Skeletal muscle tissue (tissue), 4 donors: ENCODE data around the gene FHOD3. TPM values are rescaled to one million over a fixed set of nuclear protein-coding genes. Genes with fewer than 3 reads are reported as not detected.

Source experiments
- H3K27ac ChIP-seq: one replicate; pipeline ENCODE4 v1.7.0; 2013; ENCODE audit warnings: mild to moderate bottlenecking, low read depth, low read length, inconsistent platforms
- H3K27me3 ChIP-seq, 3 donors: one replicate each; pipeline ENCODE4 v1.7.0; 2013; ENCODE audit warnings: low read length in 3 of 3; ENCODE audit not compliant: control insufficient read depth in 3 of 3, insufficient read depth in 3 of 3
- H3K36me3 ChIP-seq, 3 donors: one replicate each; pipeline ENCODE4 v1.7.0; 2013; ENCODE audit warnings: low read length in 3 of 3; ENCODE audit not compliant: control insufficient read depth in 3 of 3, insufficient read depth in 3 of 3
- H3K4me1 ChIP-seq, 3 donors: one replicate each; pipeline ENCODE4 v1.7.0; 2013; ENCODE audit warnings: low read length in 3 of 3, mild to moderate bottlenecking in 3 of 3; ENCODE audit not compliant: control insufficient read depth in 3 of 3, insufficient read depth in 3 of 3
- H3K4me3 ChIP-seq, 3 donors: one replicate each; pipeline ENCODE4 v1.7.0; 2013; ENCODE audit warnings: low read length in 3 of 3
- H3K9ac ChIP-seq, 3 donors: one replicate each; pipeline ENCODE4 v1.7.0; 2013; ENCODE audit warnings: low read length in 3 of 3, mild to moderate bottlenecking in 3 of 3, moderate library complexity in 2 of 3, low read depth in 1 of 3
- H3K9me3 ChIP-seq, 3 donors: one replicate each; pipeline ENCODE4 v1.7.0; 2013; ENCODE audit warnings: low read length in 3 of 3; ENCODE audit not compliant: control insufficient read depth in 3 of 3
- total RNA-seq: library from RNA; depleted of rRNA; stranded (reverse); fragments of >200 nt; gene quantifications from one replicate; pipeline ENCODE4 v1.2.3, GENCODE V29; 2014
- donor health status: Osteomylitis.

Gene FHOD3
- total RNA-seq, 1 donor from 2014 or later: 15.7 TPM

- Histone ChIP-seq H3K27ac (no peak overlapping the region), H3K4me1 (no peaks in the 10 kb centered on the region), H3K9ac (no peak overlapping the region)
Observed at GRCh38 chr18:36608107-36608506, 310.6 kb downstream of the FHOD3 start.

GRCh38 chr18:36610258-36610657 lies 312.7 kb downstream of the FHOD3 start:
- Histone ChIP-seq H3K4me3 (no peak overlapping the region), H3K27me3 (no peaks in the 10 kb centered on the region), H3K36me3 (peaks cover 5 to 9% (median 6%) of the 10 kb centered on the region in 3 donors), H3K9ac (no peak overlapping the region), H3K9me3 (no peaks in the 10 kb centered on the region), H3K27ac (no peak overlapping the region), H3K4me1 (no peaks in the 10 kb centered on the region)

More at GRCh38 chr18:36608107-36608506, 310.6 kb downstream of the FHOD3 start:
- Histone ChIP-seq H3K36me3 (peaks cover 5 to 6% (median 5%) of the 10 kb centered on the region in 3 donors), H3K27me3 (no peaks in the 10 kb centered on the region), H3K4me3 (no peak overlapping the region), H3K9me3 (no peaks in the 10 kb centered on the region)

GRCh38 chr18:36610661-36611060 lies 313.1 kb downstream of the FHOD3 start:
- Histone ChIP-seq H3K27me3 (no peaks in the 10 kb centered on the region), H3K9me3 (no peaks in the 10 kb centered on the region), H3K4me3 (no peak overlapping the region), H3K27ac (no peak overlapping the region), H3K4me1 (no peaks in the 10 kb centered on the region), H3K9ac (no peak overlapping the region), H3K36me3 (peaks cover 5 to 9% (median 6%) of the 10 kb centered on the region in 3 donors)

GRCh38 chr18:36613069-36613468 lies 315.6 kb downstream of the FHOD3 start:
- no peaks in the 10 kb centered on the region for H3K27me3 ChIP-seq
- no peaks in the 10 kb centered on the region for H3K4me1 ChIP-seq
- no peak overlapping the region for H3K9ac ChIP-seq
- H3K9me3 ChIP-seq: no peaks in the 10 kb centered on the region
- H3K27ac ChIP-seq: no peak overlapping the region
- no peak overlapping the region for H3K4me3 ChIP-seq
- peaks cover 5 to 9% (median 6%) of the 10 kb centered on the region in 3 donors for H3K36me3 ChIP-seq

GRCh38 chr18:36613810-36614209 lies 316.3 kb downstream of the FHOD3 start:
- Histone ChIP-seq H3K36me3 (peaks cover 5 to 9% (median 6%) of the 10 kb centered on the region in 3 donors), H3K4me1 (no peaks in the 10 kb centered on the region), H3K27me3 (no peaks in the 10 kb centered on the region), H3K9me3 (no peaks in the 10 kb centered on the region), H3K27ac (no peak overlapping the region), H3K9ac (no peak overlapping the region), H3K4me3 (no peak overlapping the region)

- H3K27me3 ChIP-seq: no peaks in the 10 kb centered on the region
- H3K9ac ChIP-seq: no peak overlapping the region
- no peak overlapping the region for H3K27ac ChIP-seq
- no peak overlapping the region for H3K4me3 ChIP-seq
- H3K9me3 ChIP-seq: no peaks in the 10 kb centered on the region
- H3K36me3 ChIP-seq: peaks cover 0 to 4% (median 2%) of the 10 kb centered on the region in 3 donors
- H3K4me1 ChIP-seq: no peaks in the 10 kb centered on the region
Observed at GRCh38 chr18:36620788-36621187, 323.3 kb downstream of the FHOD3 start.

- Histone ChIP-seq H3K27ac (no peak overlapping the region), H3K36me3 (peaks cover 0 to 7% (median 5%) of the 10 kb centered on the region in 3 donors), H3K4me1 (no peaks in the 10 kb centered on the region), H3K9ac (no peak overlapping the region), H3K9me3 (no peaks in the 10 kb centered on the region), H3K4me3 (no peak overlapping the region), H3K27me3 (no peaks in the 10 kb centered on the region)
Observed at GRCh38 chr18:36622610-36623009, 325.1 kb downstream of the FHOD3 start.

- Histone ChIP-seq H3K9ac (no peak overlapping the region), H3K9me3 (no peaks in the 10 kb centered on the region), H3K4me3 (no peak overlapping the region), H3K27me3 (no peaks in the 10 kb centered on the region), H3K27ac (no peak overlapping the region), H3K4me1 (peaks cover 0 to under 1% (median 0%) of the 10 kb centered on the region in 3 donors), H3K36me3 (peaks cover 0 to 7% (median 5%) of the 10 kb centered on the region in 3 donors)
Observed at GRCh38 chr18:36623091-36623490, 325.6 kb downstream of the FHOD3 start.

GRCh38 chr18:36623681-36624190 lies 326.2 kb downstream of the FHOD3 start:
- H3K9me3 ChIP-seq: no peaks in the 10 kb centered on the region
- no peaks in the 10 kb centered on the region for H3K27me3 ChIP-seq
- no peak overlapping the region for H3K4me3 ChIP-seq
- H3K36me3 ChIP-seq: peaks cover 0 to 7% (median 5%) of the 10 kb centered on the region in 3 donors
- no peak overlapping the region for H3K27ac ChIP-seq
- H3K9ac ChIP-seq: no peak overlapping the region
- H3K4me1 ChIP-seq: peaks cover under 1 to 7% (median 3%) of the 10 kb centered on the region in 3 donors

GRCh38 chr18:36624451-36625167 lies 327.1 kb downstream of the FHOD3 start:
- H3K36me3 ChIP-seq: peaks cover 0 to 7% (median 5%) of the 10 kb centered on the region in 3 donors
- no peak overlapping the region for H3K4me3 ChIP-seq
- no peak overlapping the region for H3K27ac ChIP-seq
- H3K9me3 ChIP-seq: no peaks in the 10 kb centered on the region
- peaks cover 7 to 16% (median 10%) of the 10 kb centered on the region in 3 donors for H3K4me1 ChIP-seq
- H3K9ac ChIP-seq: no peak overlapping the region
- no peaks in the 10 kb centered on the region for H3K27me3 ChIP-seq
